NCI-H748 (cell line): ENCODE measurements around the gene OR7A17.

Experiments used
- DNase-seq: peaks from one replicate; lab custom pipeline; 2025; ENCODE audit not compliant: unreplicated experiment; lab: John Stamatoyannopoulos, UW

Gene OR7A17

DNA sequence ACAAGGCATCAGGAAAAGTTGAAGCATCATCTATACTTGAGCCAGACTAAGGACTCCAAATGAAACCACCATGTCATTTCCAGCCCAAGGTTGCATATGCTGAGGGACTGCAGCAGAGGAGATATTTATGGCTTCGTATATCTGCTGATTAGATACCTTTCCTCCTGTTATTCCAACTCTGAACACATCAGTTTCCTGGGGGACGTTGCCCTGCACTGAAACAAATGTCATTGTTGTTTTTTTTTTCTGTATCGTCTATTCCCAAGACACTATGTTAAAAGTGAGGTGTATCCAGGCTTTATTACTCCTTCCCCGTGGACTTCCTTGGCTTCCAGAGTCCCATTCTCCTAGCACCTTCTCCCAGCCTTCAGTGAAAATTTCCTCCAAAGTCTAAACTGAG, at the start of gene OR7A17:
TSS of gene OR7A17 (minus strand) at position 101 of the 400 bp plus-strand sequence. CDS start 4,777 bp downstream, outside the sequence.
- DNase-seq = no peak

DNA sequence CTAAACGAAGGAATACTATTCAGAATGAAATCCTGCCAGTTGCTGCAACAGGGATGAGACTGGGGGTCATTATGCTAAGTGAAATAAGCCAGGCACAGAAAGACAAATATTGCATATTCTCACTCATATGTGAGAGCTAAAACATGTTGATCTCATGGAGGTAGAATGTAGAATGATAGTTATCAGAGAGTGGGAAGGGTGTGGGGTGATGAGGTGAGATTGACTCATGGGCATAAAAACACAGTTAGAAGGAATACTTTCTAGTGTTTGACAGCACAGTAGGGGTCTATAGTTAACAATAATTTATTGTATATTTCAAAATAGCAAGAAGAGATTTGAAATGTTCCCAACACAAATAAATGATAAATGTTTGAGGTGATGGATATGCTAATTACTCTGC, 47.6 kb upstream of the OR7A17 start:
- DNase-seq = no peak

DNA sequence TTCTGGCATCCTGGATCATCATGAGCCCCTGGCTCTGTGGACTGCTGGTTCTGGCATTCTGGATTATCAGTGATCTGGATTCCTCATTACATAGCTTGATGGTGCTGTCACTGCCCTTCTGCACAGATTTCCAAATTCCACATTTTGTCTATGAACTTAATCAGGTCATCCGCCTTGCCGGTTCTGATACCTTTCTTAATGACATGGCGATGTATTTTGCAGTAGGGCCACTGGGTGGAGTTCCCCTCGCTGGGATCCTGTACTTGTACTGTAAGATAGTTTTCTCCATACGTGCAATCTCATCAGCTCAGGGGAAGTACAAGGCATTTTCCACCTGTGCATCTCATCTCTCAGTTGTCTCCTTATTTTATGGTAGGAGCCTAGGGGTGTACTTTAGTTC, 30.9 kb upstream of the OR7A17 start:
- no peak for DNase-seq

DNA sequence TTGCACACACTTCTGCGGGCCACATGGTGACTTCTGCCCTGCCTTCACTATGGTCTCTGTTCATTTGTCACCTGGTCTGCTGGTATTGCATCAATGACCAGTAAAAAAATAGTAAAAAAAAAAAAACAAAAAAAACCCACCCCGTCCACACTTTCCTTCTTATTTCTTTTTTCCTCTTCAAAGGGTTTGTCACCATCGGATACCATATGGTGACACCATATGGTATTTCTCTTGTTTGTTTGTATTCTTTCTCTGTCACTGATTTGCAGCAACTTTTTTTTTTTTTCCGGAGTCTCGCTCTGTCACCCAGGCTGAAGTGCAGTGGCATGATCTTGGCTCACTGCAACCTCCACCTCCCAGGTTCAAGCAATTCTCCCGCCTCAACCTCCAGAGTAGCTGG, 29.2 kb upstream of the OR7A17 start:
- no peak for DNase-seq

DNA sequence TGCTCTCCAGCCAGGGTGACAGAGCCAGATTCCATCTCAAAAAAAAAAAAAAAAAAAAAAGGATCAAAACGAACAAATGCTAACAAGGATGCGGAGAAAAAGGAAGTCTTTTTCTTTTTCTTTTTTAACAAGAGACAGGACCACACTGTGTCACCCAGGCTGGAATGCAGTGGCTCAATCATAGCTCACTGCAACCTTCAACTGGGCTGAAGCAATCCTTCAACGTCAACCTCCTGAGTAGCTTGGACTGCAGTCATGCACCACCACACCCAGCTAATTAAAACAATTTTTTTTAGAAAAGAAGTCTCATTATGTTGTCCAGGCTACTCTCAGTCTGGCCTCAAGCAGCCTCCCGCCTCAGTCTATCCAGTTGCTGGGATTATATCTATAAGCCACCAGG, 20.8 kb upstream of the OR7A17 start:
- DNase-seq = no peak

DNA sequence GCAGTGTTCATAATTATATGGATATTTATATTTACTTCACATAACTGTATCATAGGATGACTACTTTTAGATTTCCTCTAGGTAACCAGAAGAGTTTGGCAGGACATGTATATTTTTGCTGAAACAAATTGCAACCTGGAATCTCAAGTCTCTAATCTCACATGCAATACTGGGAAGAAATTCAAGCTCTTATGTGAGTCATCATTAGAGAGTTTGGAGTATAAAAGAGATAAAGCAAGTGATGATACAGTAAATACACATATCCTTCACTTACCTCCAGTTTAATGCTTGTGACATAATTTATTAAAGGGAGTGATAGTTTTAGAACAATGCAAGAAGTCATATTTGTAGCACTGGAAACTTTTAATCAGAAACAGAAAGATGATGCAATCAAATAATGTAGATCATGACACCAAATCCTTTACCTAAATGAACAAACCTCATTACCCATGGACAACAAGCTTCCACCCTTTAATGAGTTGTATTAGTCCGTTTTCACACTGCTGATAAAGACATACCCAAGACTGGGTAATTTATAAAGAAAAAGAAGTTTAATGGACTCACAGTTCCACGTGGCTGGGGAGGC, 15.8 kb upstream of the OR7A17 start:
- DNase-seq = no peak

DNA sequence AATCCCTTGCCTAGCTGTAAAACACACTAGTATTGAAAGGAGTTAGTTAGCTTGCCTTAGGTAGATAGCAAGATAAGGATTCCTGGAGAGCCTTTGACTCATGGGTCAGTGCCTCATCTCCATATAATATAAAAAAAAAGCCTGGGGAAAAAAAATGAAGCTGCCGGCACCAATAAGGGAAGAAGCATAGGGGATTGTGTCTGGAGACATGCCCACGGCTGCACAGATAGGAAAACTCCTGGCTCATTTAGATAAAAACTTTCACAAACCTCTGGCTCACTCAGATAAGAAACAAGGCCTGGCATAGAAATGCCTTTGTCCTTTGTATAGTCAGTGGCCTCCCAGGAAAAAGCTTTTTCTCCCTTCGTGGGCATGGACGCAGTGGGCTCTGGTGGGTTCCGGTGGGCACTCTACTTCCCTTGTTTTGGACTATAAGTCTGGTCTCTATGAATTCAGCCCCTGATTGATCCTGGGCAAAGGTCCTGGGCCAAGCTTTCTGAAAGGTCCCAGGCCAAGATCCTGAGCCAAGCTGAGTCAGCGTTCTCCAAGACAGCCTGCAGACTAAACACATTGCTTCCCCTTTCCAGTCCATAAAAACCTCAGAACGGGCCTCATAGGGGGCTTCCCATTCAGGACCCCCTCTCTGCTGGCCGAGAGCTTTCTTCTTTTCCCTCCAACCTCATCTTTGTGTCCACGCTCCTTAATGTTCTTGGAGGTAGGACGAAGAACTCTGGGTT, 4.9 kb upstream of the OR7A17 start:
- no peak for DNase-seq

DNA sequence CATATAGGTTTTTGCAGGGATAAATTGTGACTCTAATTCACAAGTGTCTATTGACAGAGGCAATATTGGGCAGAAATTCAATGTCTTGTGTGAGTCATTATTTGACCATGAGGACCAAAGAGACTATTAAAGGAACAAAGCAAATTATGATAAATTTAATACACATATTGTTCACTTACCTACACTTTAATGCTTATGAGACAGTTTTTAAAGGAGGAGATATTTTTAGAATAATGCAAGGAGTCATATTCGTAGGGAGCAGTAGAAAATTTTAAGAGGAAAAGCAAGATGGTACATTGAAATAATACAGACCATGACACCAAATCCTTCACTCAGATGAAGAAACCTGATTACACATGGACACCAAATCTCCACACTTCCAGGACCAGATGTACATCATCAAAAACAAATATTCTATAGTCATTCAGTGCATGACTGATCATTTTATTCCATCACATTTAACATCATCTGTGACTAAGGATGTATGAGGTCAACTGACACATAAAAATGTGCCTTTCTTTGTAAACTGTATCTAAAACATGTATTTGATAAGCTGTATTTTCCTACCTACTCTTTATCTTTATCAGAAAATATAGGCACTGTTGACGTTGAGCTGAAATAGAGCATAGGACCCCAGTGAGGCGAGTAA, 4.2 kb upstream of the OR7A17 start:
- DNase-seq = no peak

DNA sequence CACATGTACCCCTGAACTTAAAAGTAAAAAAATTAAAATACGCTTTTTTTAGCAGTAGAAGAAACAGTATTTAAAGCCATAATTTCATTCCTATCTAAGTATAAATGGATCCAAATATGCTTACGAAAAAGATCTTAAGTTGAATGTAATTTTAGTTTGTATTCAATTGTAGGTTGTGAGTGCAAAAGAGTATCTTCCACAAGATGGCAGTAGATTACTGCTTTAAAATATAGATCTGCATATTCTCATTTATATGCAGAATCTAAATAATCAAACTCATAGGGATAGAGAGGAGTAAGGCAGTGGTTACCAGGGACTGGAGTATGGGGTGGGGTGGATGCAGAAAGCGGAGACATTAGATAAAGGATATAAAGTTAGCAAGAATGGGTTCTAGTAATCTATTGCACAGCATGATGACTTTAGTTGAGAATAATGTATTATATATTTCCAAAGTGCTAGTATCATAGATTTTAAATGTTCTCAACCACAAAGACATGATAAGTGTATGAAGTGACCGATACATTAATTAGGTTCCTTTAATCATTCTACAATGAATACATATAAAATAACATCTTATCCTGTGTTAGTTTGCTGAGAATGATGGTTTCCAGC, 14.2 kb downstream of the OR7A17 start:
- peak; percentile 0 for DNase-seq

DNA sequence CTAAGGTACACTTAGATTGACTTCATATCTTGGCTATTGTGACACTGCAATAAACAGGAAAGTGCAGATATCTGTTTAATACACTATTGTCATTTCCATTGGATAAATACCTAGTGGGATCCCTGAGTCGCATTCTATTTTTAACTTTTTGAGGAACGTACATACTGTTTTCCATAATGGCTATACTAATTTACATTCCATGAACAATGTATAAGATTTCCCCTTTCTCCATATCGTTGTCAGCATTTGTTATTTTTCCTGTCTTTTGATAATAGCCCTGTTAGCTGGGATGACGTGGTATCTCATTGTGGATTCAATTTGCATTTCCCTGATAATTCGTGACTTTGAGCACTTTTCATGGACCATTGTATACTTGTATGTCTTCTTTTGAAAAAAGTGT, 17.4 kb downstream of the OR7A17 start:
- DNase-seq = no peak

DNA sequence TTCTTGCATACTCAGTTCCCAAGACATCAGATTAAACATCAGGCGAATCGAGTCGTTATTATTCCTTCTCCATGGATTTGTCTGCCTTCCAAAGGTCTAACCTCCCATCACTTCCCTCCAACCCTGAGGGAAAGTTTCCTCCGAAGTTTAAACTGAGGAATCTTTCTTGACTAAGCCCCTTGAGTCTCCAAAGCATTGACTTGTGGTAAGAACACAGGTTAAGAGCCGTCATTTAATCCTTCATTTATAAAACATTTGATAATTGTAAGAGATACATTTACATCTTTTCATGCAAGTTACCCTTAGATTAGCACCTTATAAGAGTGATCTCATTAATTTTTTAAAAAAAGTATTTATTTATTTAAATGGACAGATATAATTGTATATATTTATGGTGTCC, 37.1 kb downstream of the OR7A17 start, which contains the start of gene OR7A10:
TSS of gene OR7A10 (minus strand) at position 101 of the 400 bp plus-strand sequence. CDS start 7,045 bp downstream, outside the sequence.
- DNase-seq = no peak

DNA sequence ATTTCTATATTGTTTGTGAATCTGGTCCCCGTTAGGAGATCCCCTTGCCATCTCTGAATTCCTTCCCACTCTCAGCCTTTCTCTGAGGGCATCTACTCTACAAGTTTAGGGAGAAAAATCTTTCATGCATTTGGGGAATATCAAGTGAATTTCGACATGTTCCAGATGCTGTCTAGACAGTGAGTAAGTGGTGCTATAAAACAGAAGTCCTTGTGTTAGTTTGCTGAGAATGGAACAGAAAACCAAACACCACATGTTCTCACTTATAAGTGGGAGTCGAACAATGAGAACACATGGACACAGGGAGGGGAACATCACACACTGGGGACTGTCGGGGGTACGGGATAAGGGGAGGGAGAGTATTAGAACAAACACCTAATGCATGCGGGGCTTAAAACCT, 42.4 kb downstream of the OR7A17 start:
- DNase-seq = no peak

DNA sequence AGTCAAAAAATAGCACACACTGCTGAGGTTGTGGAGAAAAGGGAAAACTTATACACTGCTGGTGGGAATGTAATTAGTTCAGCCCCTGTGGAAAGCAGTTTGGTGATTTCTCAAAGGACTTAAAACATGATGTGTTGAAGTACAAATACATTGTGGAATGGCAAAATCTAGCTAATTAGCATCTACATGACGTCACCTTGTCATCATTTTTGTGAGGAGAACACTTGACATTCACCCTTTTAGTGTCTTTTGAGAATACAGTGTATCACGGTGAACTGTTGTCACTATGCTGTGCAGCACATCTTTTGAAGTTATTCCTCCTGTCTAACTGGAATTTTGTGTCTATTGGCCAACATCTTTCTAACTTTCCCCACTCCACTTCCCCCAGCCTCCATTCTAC, 42.8 kb downstream of the OR7A17 start:
- no peak for DNase-seq

DNA sequence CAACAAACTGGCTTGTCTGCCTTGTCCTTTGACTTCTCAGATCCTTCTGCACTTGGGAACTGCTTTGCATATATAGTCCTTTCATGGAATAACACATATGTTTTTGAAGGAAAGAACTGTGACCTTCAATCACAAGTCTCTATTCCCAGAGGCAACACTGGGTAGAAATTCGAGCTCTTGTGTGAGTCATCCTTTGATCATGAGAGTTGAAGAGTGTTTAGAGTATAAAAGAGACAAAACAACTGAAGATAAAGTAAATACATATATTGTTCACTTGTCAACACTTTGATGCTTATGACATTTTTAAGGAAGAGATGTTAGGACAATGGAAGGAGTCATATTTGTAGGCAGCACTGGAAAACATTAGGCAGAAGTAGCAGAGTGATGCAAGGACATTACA, 45.7 kb downstream of the OR7A17 start:
- DNase-seq = no peak

DNA sequence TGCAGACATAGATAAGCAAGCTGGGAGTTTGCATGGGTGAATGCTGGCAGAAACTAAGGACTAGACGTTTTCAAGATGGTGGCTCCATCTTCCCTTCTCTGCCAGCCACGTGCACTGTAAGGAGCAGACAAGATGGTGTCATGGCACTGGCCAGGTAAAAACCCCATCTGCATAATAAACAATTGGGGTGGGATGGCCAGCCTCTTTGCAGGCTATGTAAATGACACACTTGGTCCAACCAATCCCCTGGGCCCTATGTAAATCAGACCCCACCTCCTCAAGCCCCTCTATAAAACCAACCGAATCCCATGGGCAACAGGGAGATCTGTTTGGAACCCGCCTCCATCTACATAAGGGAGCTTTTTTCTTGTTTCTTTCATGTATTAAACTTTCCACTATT, 48.5 kb downstream of the OR7A17 start:
- no peak for DNase-seq

DNA sequence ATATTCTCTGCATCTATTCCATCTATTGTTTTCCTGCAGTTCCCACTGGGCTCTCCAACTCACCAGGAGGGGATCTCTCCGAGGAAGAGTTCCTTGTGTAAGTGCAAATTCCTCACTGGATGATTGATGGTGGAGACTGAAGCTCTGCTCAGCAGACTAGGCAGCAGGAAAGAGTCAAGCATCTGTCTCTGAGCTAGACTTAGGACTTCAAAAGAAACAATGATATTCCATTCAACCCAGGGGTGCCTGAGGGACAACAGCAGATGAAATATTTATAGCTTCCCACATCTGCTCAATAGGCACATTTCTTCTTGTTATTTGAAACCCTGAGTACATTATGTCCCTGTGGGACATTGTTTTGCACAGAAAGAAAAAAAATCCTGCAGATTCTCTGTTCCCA, 50.9 kb downstream of the OR7A17 start, which contains the start of the genes OR7A5 and OR7C1:
TSS of gene OR7A5 (minus strand) at position 175 of the 400 bp plus-strand sequence. CDS start 6,944 bp downstream, outside the sequence.
TSS of gene OR7C1 (minus strand) at position 175 of the 400 bp plus-strand sequence. CDS start 35,049 bp downstream, outside the sequence.
- DNase-seq = no peak

DNA sequence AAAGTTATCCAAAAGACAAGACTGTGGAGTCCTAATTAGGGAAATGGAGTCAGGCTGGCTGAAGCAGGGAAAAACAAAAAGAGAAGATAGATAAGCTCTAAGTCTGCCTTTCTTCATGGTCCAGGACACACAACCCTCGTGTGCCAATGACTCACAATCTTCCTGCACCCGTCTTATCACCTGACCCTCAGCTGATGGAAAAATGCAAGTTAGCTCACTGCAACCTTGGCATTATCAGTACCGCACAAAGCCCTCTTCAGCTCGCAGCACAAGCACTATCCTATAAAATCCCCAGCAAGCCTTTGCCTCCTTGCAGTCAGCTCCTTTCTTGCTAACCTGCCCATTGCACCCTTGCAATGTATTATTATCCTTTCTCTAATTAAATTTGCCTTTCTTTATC, 55.2 kb downstream of the OR7A17 start:
- no peak for DNase-seq
